Measurements from ENCODE around the gene HOXD10. TPM values are rescaled to one million over a fixed set of nuclear protein-coding genes. Genes with fewer than 3 reads are reported as not detected.

The HOXD10 gene
- total RNA-seq, 2 experiments from 2014 or later = not detected

- Histone ChIP-seq H3K4me1 (ENCODE audit: insufficient read depth, low read length) (peaks cover 39% of the 10 kb centered on the region), H3K36me3 (ENCODE audit: insufficient read depth, low read length) (no peaks in the 10 kb centered on the region), H3K27ac (ENCODE audit: low read depth in 1 of 2, low read length in 2 of 2) (no peak within 1 kb of the TSS), H3K9me3 (ENCODE audit: control insufficient read depth in 1 of 2, insufficient read depth in 1 of 2, low read length in 2 of 2) (peaks cover 6 to 47% of the 10 kb centered on the region in 2 experiments), H3K4me3 (ENCODE audit: low read length) (no peak within 1 kb of the TSS), H3K27me3 (ENCODE audit: control insufficient read depth in 1 of 2, insufficient read depth in 2 of 2, low read length in 2 of 2) (peaks cover 97 to 99% of the 10 kb centered on the region in 2 experiments)
- no peak for ATAC-seq (ENCODE audit: poor library complexity)
- peaks cover 39% of the 10 kb centered on the region for H3K4me1 Mint-ChIP-seq (ENCODE audit: low read depth)
- H3K36me3 Mint-ChIP-seq (ENCODE audit: low read depth) = no peaks in the 10 kb centered on the region
- peak within 1 kb of the TSS; percentile 20 for H3K4me3 Mint-ChIP-seq
- ChIA-PET CTCF (no interaction called here), POLR2A (no interaction called here)
- H3K9me3 Mint-ChIP-seq = no peaks in the 10 kb centered on the region
- no peak within 1 kb of the TSS for H3K27ac Mint-ChIP-seq
- peak in 2 of 14 experiments; percentile 1 to 30 for DNase-seq
- TF ChIP-seq CTCF (IDR thresholded peaks at IDR 0.05) = no peak
- intact Hi-C loops (cut with DNase I, micrococcal nuclease) = loop anchor here (5.0 to 10.0 kb wide), 5 partner anchors 733 to 1405 kb away; no protein-coding TSS in a partner anchor
- H3K27me3 Mint-ChIP-seq = peaks cover 96% of the 10 kb centered on the region
These were observed 16.6 kb upstream of the HOXD10 start, which contains the start of gene HOXD12 for GRCh38 chr2:176099728-176100546. Gene HOXD12 (plus strand): TSS chr2:176099795. CDS start chr2:176099802, 7 bp downstream.

GRCh38 chr2:176100547-176101140 lies 15.9 kb upstream of the HOXD10 start:
- H3K27ac Mint-ChIP-seq = no peak overlapping the region
- CTCF ChIA-PET = no interaction called here

More at GRCh38 chr2:176100547-176101140, 15.9 kb upstream of the HOXD10 start:
- Histone ChIP-seq H3K9me3 (ENCODE audit: control insufficient read depth in 1 of 2, insufficient read depth in 1 of 2, low read length in 2 of 2) (peaks cover 0 to 54% of the 10 kb centered on the region in 2 experiments), H3K27ac (ENCODE audit: low read depth in 1 of 2, low read length in 2 of 2) (no peak overlapping the region), H3K27me3 (ENCODE audit: control insufficient read depth in 1 of 2, insufficient read depth in 2 of 2, low read length in 2 of 2) (peaks cover 97 to 99% of the 10 kb centered on the region in 2 experiments), H3K4me1 (ENCODE audit: insufficient read depth, low read length) (peaks cover 42% of the 10 kb centered on the region), H3K4me3 (ENCODE audit: low read length) (no peak overlapping the region), H3K36me3 (ENCODE audit: insufficient read depth, low read length) (no peaks in the 10 kb centered on the region)
- Mint-ChIP-seq H3K36me3 (ENCODE audit: low read depth) (no peaks in the 10 kb centered on the region), H3K4me3 (no peak overlapping the region), H3K9me3 (no peaks in the 10 kb centered on the region), H3K27me3 (peaks cover 96% of the 10 kb centered on the region), H3K4me1 (ENCODE audit: low read depth) (peaks cover 43% of the 10 kb centered on the region)
- DNase-seq (peak in 2 of 14 experiments; percentile 0 to 25), ATAC-seq (ENCODE audit: poor library complexity) (no peak)
- no peak for TF ChIP-seq CTCF (IDR thresholded peaks at IDR 0.05)
- POLR2A ChIA-PET = no interaction called here
- intact Hi-C loops (cut with DNase I, micrococcal nuclease) = no loop called here
